Dendritic cell treated with granulocyte-macrophage colony-stimulating factor and Interleukin-4, amounts not matched to agents 40 ng/mL and 50 ng/mL, for 4 days (primary cell): ENCODE measurements around the gene COL4A4.

Experiments
- H3K27ac Mint-ChIP-seq: one replicate; pipeline ENCODE4 v1.8.0; 2022; ENCODE audit warnings: mild to moderate bottlenecking, mixed read lengths
- H3K27me3 Mint-ChIP-seq: one replicate; pipeline ENCODE4 v1.8.0; 2022; ENCODE audit warnings: mild to moderate bottlenecking, mixed read lengths
- H3K36me3 Mint-ChIP-seq: one replicate; pipeline ENCODE4 v1.8.0; 2022; ENCODE audit warnings: low read depth, mixed read lengths
- H3K4me1 Mint-ChIP-seq: one replicate; pipeline ENCODE4 v1.8.0; 2022; ENCODE audit warnings: low read depth, mixed read lengths
- H3K4me3 Mint-ChIP-seq: one replicate; pipeline ENCODE4 v1.8.0; 2022; ENCODE audit warnings: mild to moderate bottlenecking, moderate library complexity, mixed read lengths
- H3K9me3 Mint-ChIP-seq: one replicate; pipeline ENCODE4 v1.8.0; 2022; ENCODE audit warnings: mixed read lengths
- intact Hi-C: fragments of 100-400 bp; cut with micrococcal nuclease; formaldehyde crosslinking; loops from one replicate; pipeline ENCODE4 v1.15.0; 2022

The COL4A4 gene

DNA sequence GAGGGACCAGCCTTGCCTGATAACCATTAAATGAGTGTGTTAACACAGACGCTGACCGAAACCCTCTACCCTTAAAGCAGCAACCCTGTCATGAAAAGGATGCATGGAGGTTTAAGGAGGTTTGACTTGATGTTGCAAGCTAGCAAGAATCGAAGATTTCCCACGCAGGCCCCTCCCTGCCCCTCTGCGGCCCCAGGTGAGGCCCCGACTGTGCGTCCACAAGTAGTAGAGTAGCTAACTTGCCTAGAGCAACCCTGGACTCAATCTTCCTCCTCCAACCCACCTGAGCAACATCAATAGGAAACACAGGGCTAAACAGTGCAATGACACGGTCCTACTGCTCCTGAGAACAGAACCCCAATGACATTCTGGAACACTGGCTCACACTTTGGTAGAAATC is 150.1 kb downstream of the COL4A4 start:
- no peaks in the 10 kb centered on the region for H3K36me3 Mint-ChIP-seq
- peaks cover 6% of the 10 kb centered on the region for H3K4me1 Mint-ChIP-seq
- intact Hi-C loops = no loop called here
- H3K4me3 Mint-ChIP-seq = no peak overlapping the region
- H3K27ac Mint-ChIP-seq = no peak overlapping the region
- peaks cover 10% of the 10 kb centered on the region for H3K27me3 Mint-ChIP-seq
- no peaks in the 10 kb centered on the region for H3K9me3 Mint-ChIP-seq

GRCh38 chr2:227013330-227013729 is 150.7 kb downstream of the COL4A4 start:
- Mint-ChIP-seq H3K27me3 (peaks cover 11% of the 10 kb centered on the region), H3K27ac (no peak overlapping the region), H3K9me3 (no peaks in the 10 kb centered on the region), H3K4me1 (peaks cover 6% of the 10 kb centered on the region), H3K4me3 (no peak overlapping the region), H3K36me3 (no peaks in the 10 kb centered on the region)
- intact Hi-C loops = no loop called here

GRCh38 chr2:227010433-227010832 is 153.6 kb downstream of the COL4A4 start:
- H3K9me3 Mint-ChIP-seq = no peaks in the 10 kb centered on the region
- peaks cover 9% of the 10 kb centered on the region for H3K27me3 Mint-ChIP-seq
- intact Hi-C loops = no loop called here
- no peaks in the 10 kb centered on the region for H3K36me3 Mint-ChIP-seq
- no peak overlapping the region for H3K4me3 Mint-ChIP-seq
- H3K4me1 Mint-ChIP-seq = peaks cover 6% of the 10 kb centered on the region
- H3K27ac Mint-ChIP-seq = no peak overlapping the region

DNA sequence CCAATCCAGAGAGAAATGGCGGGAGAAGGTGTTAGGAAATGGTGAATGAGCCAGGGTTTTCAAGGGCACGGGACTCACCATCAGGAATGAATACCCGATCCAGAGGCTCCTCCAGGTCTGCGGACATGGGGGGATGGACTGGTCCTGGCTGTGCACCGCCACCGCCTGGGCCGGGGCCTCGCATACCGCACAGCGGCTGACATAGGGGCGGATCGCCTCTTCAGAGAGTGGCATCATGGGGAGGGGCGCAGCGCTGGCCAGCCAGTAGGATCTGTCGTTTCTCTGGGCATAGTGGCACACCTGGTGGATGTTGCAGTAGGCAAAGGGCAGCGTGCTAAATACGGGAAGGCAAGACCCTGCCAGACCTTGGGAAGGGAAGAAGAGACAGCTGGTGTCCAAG is 156.1 kb downstream of the COL4A4 start:
- H3K36me3 Mint-ChIP-seq = no peaks in the 10 kb centered on the region
- no peak overlapping the region for H3K27ac Mint-ChIP-seq
- H3K9me3 Mint-ChIP-seq = no peaks in the 10 kb centered on the region
- H3K4me3 Mint-ChIP-seq = no peak overlapping the region
- intact Hi-C loops = no loop called here
- H3K27me3 Mint-ChIP-seq = peaks cover 4% of the 10 kb centered on the region
- peaks cover 6% of the 10 kb centered on the region for H3K4me1 Mint-ChIP-seq

GRCh38 chr2:227007148-227007547 is 156.9 kb downstream of the COL4A4 start:
- Mint-ChIP-seq H3K4me1 (peaks cover 6% of the 10 kb centered on the region), H3K27me3 (peaks cover 4% of the 10 kb centered on the region), H3K9me3 (no peaks in the 10 kb centered on the region), H3K4me3 (no peak overlapping the region), H3K27ac (no peak overlapping the region), H3K36me3 (no peaks in the 10 kb centered on the region)
- intact Hi-C loops = no loop called here

- no peaks in the 10 kb centered on the region for H3K9me3 Mint-ChIP-seq
- peaks cover 2% of the 10 kb centered on the region for H3K4me1 Mint-ChIP-seq
- intact Hi-C loops = no loop called here
- H3K4me3 Mint-ChIP-seq = no peak overlapping the region
- H3K27me3 Mint-ChIP-seq = peaks cover 4% of the 10 kb centered on the region
- H3K36me3 Mint-ChIP-seq = no peaks in the 10 kb centered on the region
- no peak overlapping the region for H3K27ac Mint-ChIP-seq
These were observed 157.7 kb downstream of the COL4A4 start for GRCh38 chr2:227006189-227006897.

DNA sequence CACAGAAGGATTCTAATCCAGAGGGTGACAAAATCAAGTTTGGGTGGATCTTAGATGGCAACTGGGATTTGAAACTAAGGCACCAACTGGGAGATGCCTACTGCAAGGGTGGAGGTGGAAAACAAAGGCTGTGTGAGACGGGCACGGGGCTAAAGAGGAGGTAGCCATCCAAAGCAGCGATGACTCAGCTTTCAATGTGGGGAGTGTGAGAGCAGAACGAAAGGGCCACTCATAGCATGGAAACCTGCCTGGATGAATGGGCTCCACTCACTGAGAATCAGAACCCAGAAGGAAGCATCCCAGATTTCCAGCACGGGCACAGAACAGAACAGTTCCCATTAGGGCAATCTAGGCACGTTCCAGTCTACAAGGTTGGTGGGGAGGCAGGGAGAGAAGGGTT is 159.5 kb downstream of the COL4A4 start:
- H3K4me3 Mint-ChIP-seq = no peak overlapping the region
- intact Hi-C loops = no loop called here

DNA sequence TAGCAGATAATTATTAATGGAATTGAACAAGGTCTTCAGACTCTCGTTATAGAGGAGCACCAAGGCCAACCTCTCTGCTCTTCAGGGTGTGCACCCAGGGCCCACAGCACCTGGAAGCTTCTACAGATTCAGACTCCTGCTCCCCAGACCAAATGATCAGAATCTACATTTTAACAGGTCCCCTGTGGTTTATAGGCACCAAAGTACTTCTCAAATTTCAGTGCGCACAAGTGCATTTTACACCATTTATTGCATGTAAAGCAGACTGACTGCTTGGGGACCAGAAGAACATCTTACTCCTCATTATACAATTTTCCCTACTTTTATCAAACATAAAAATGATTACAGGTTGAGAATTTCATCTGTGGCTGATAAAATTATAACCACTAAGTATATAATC is 163.9 kb downstream of the COL4A4 start:
- H3K9me3 Mint-ChIP-seq = no peaks in the 10 kb centered on the region

More for the DNA sequence above, 159.5 kb downstream of the COL4A4 start:
- H3K36me3 Mint-ChIP-seq = no peaks in the 10 kb centered on the region
- H3K27ac Mint-ChIP-seq = no peak overlapping the region
- H3K9me3 Mint-ChIP-seq = no peaks in the 10 kb centered on the region
- H3K4me1 Mint-ChIP-seq = peaks cover 8% of the 10 kb centered on the region
- H3K27me3 Mint-ChIP-seq = peaks cover 2% of the 10 kb centered on the region

DNA sequence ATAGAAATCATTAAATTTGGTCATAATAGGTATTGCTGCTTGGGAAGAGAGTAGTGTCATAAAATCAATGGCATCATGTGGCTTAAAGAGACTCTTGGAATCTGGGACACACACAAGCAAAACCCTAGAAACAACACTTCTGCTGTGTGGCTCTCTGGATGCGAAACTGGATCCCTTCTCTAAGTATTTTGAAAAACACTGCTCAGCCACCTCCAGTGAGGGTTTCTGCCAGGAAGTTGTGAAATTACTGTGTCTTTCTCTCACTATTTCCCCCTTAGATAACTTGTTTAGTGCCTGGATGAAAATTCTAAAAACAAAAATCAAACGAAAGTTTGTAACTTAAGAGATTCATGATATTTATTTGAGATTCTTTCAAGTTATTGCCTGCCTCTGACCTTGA is 164.3 kb downstream of the COL4A4 start:
- Mint-ChIP-seq H3K9me3 (no peaks in the 10 kb centered on the region), H3K27ac (peak overlapping the region; percentile 30), H3K4me1 (peaks cover 33% of the 10 kb centered on the region), H3K27me3 (no peaks in the 10 kb centered on the region), H3K36me3 (peaks cover 21% of the 10 kb centered on the region), H3K4me3 (no peak overlapping the region)
- intact Hi-C loops = no loop called here

More for the DNA sequence above, 163.9 kb downstream of the COL4A4 start:
- Mint-ChIP-seq H3K36me3 (peaks cover 17% of the 10 kb centered on the region), H3K27ac (peak overlapping the region; percentile 30), H3K27me3 (no peaks in the 10 kb centered on the region), H3K4me3 (no peak overlapping the region), H3K4me1 (peaks cover 29% of the 10 kb centered on the region)
- intact Hi-C loops = no loop called here

DNA sequence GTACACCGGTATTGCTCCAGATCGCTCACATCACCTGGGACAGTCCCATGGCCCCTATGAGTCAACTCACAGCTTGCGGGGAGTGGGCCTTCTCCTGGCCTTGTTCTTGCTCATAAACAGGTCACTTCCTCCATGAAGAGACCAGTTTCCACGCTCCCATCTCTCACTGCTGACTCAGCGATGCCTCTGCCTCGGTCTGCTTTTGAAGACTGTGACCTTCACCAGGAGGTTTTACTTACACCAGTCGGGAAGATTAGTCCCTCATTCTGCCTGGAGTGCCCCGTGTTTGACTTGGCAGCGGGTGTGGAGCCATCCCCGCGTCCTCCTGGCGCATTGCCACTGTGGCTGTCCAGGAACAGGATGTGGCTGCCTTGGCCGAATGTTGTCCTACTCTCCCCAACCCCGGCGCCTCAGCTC is 168.4 kb downstream of the COL4A4 start:
- Mint-ChIP-seq H3K4me1 (peaks cover 33% of the 10 kb centered on the region), H3K36me3 (peaks cover 28% of the 10 kb centered on the region), H3K9me3 (no peaks in the 10 kb centered on the region), H3K4me3 (no peak overlapping the region), H3K27ac (no peak overlapping the region), H3K27me3 (no peaks in the 10 kb centered on the region)
- intact Hi-C loops = no loop called here

- H3K36me3 Mint-ChIP-seq = peaks cover 28% of the 10 kb centered on the region
These were observed 169.2 kb downstream of the COL4A4 start for GRCh38 chr2:226994775-226995174.

DNA sequence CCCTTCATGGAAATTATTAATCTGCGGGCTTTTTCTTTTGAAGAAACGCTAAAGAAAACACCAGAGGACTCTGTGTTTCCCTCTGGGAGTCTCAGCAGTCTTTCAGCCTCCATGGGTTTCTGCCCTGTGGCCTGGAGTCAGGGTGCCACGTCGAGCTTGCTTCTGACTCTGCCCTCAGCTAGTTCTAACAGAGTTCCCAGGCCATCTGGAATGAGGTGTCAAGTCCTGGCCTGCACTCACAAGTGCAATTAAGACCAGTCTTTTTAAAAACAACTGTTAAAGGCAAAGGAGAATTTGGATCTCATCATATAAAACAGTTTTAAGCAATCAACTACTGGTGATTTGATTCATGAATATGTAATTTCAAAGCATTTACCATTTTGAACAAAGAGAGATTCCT is 170.8 kb downstream of the COL4A4 start:
- peaks cover 21% of the 10 kb centered on the region for H3K36me3 Mint-ChIP-seq
- intact Hi-C loops = loop anchor here (5.0 kb wide), 1 partner anchor 114 kb away; no protein-coding TSS in a partner anchor
- H3K9me3 Mint-ChIP-seq = no peaks in the 10 kb centered on the region
- H3K27ac Mint-ChIP-seq = no peak overlapping the region
- H3K4me1 Mint-ChIP-seq = peaks cover 12% of the 10 kb centered on the region
- H3K4me3 Mint-ChIP-seq = no peak overlapping the region
- H3K27me3 Mint-ChIP-seq = no peaks in the 10 kb centered on the region

More at GRCh38 chr2:226994775-226995174, 169.2 kb downstream of the COL4A4 start:
- Mint-ChIP-seq H3K9me3 (no peaks in the 10 kb centered on the region), H3K4me1 (peaks cover 28% of the 10 kb centered on the region), H3K27ac (no peak overlapping the region), H3K27me3 (no peaks in the 10 kb centered on the region), H3K4me3 (no peak overlapping the region)
- intact Hi-C loops = loop anchor here (5.0 kb wide), 1 partner anchor 113 kb away; no protein-coding TSS in a partner anchor

GRCh38 chr2:226991663-226992062 is 172.3 kb downstream of the COL4A4 start:
- Mint-ChIP-seq H3K4me1 (peaks cover 10% of the 10 kb centered on the region), H3K9me3 (no peaks in the 10 kb centered on the region), H3K27ac (no peak overlapping the region), H3K4me3 (no peak overlapping the region), H3K27me3 (no peaks in the 10 kb centered on the region), H3K36me3 (peaks cover 22% of the 10 kb centered on the region)
- intact Hi-C loops = loop anchor here (5.0 kb wide), 1 partner anchor 116 kb away; no protein-coding TSS in a partner anchor

DNA sequence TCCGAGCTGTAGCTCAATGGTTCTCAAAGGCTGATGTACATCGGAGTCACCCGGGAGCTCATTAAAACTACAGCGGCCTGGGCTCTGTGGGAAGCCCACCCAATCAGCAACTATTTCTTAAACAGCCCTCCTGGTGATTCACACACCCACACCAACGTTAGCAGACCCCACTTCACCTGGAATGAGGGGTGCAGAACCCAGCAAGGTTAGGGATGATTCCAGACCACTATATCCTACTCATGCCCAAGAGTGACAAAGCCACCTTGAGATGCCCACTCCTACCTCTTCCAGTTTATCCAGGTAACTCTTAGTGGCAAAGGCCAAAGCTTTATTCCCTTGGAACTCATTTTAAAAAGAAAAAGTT is 178.4 kb downstream of the COL4A4 start:
- Mint-ChIP-seq H3K4me1 (no peaks in the 10 kb centered on the region), H3K36me3 (peaks cover 10% of the 10 kb centered on the region), H3K9me3 (no peaks in the 10 kb centered on the region), H3K27ac (no peak overlapping the region), H3K27me3 (no peaks in the 10 kb centered on the region), H3K4me3 (no peak overlapping the region)
- intact Hi-C loops = loop anchor here (5.0 to 10.0 kb wide), 3 partner anchors 171 to 1313 kb away; no protein-coding TSS in a partner anchor
